ENCODE results near the gene EIF4E1B.

- TF ChIP-seq MAX (IDR thresholded peaks at IDR 0.05) (no peak), CTCF (IDR thresholded peaks at IDR 0.05; ENCODE audit: low read depth, low read length, missing input control) (no peak), TAF1 (conservative IDR thresholded peaks at IDR 0.05) (no peak)
Observed at GRCh38 chr5:176592573-176592972, 37.9 kb upstream of the EIF4E1B start.

Data from liver (tissue), 3 donors.